HG03066 (cell line): ENCODE data around the gene NOL9.

Experiments used
- ATAC-seq: cut with Tn5 transposase; IDR thresholded peaks from one replicate; pipeline ENCODE4 v1.9.1; 2021; ENCODE audit warnings: low read depth; ENCODE audit not compliant: unreplicated experiment

The NOL9 gene

GRCh38 chr1:6473974-6474814 is 80.1 kb downstream of the NOL9 start:
- ATAC-seq, result no peak

GRCh38 chr1:6473156-6473555 is 81.2 kb downstream of the NOL9 start:
- ATAC-seq, result no peak

DNA sequence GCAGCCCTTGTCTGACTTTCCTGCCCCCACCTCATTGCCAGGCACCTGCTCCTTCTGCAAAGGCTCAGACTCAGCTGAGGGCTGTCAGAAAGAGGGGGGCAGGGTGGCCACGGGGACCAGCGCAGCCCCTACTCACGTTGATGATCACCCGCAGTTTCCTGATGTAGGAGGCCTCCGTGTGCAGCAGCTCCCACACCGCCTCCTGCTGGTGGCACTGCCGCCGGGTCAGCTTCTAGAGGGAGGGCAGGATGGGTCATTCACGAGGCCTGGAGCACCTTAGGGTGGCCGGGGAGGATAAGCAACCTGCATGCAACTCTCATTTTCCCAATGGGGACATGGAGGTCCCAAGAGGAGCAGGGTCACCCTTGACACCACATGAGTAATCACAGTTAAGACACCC is 81.9 kb downstream of the NOL9 start:
- no peak for ATAC-seq

GRCh38 chr1:6471970-6472368 is 82.3 kb downstream of the NOL9 start:
- no peak for ATAC-seq
